ENCODE measurements around the gene PPARG.

The PPARG gene

GRCh38 chr3:12394569-12395271 lies 105.8 kb downstream of the PPARG start:
- TF ChIP-seq, protein P1, sequence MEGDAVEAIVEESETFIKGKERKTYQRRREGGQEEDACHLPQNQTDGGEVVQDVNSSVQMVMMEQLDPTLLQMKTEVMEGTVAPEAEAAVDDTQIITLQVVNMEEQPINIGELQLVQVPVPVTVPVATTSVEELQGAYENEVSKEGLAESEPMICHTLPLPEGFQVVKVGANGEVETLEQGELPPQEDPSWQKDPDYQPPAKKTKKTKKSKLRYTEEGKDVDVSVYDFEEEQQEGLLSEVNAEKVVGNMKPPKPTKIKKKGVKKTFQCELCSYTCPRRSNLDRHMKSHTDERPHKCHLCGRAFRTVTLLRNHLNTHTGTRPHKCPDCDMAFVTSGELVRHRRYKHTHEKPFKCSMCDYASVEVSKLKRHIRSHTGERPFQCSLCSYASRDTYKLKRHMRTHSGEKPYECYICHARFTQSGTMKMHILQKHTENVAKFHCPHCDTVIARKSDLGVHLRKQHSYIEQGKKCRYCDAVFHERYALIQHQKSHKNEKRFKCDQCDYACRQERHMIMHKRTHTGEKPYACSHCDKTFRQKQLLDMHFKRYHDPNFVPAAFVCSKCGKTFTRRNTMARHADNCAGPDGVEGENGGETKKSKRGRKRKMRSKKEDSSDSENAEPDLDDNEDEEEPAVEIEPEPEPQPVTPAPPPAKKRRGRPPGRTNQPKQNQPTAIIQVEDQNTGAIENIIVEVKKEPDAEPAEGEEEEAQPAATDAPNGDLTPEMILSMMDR (IDR thresholded peaks at IDR 0.05), result no peak

DNA sequence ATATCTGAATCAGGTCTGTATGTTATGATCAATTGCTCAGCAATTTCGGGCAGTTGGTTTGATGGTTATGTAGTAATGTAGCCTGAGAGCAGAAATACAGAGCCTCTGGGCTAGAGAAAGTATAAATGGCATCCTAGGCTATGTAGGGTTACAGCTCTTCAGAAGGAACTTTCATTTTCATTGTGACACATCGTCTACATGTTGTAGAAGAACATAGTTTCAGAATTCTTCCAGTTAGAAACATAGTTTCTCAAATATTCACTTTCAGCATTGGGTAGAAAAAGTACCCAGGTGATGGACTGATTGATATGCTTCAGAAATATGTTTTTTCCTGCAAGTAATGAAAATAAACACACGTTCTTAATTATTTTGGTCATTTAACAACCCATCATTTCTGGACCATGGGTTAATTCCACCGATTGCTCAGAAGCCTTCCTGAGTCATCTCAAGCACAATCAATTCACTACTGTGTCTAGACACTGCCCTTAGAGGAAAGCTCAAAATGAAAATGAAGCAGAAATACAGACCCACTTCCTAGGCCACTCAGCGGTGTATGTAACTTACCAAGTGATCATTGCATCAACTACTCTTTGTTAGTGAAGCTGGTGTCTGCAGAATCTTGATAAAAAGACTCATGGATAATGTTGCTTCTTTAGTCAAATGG lies 106.6 kb downstream of the PPARG start:
- TF ChIP-seq, protein P1 (IDR thresholded peaks at IDR 0.05), result no peak

DNA sequence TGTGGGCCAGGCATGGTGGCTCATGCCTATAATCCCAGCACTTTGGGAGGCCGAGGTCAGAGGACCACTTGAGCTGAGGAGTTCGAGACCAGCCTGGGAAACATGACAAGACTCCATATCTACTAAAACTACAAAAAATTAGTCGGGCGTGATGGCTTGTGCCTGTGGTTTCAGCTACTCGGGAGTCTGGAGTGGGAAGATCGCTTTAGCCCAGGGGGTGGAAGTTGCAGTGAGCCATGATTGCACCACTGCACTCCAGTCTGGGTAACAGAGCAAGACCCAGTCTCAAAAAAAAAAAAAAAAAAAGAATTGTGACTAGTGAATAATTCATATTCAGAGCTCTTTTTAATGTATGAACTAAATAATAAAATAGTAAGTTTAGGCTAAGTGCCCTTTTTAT lies 107.6 kb downstream of the PPARG start:
- TF ChIP-seq, protein P1 (IDR thresholded peaks at IDR 0.05), result no peak

DNA sequence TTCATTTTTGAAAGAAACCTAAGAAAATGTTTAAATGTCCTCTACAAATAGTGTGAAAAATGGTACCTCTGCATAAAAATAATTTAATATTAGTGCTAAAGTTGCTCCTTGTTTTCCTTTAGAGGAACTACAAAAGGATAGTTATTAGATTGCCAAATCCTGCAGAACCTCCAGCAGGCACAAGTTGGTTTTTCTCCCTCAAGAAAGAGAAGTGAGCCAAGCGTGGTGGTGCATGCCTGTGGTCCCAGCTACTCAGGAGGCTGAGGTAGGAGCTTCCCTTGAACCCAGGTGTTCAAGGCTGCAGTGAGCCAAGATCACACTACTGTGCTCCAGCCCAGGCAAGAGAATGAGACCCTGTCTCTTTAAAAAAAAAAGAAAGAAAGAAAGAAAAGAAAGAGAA lies 110.4 kb downstream of the PPARG start:
- TF ChIP-seq, protein P1 (IDR thresholded peaks at IDR 0.05), result no peak

DNA sequence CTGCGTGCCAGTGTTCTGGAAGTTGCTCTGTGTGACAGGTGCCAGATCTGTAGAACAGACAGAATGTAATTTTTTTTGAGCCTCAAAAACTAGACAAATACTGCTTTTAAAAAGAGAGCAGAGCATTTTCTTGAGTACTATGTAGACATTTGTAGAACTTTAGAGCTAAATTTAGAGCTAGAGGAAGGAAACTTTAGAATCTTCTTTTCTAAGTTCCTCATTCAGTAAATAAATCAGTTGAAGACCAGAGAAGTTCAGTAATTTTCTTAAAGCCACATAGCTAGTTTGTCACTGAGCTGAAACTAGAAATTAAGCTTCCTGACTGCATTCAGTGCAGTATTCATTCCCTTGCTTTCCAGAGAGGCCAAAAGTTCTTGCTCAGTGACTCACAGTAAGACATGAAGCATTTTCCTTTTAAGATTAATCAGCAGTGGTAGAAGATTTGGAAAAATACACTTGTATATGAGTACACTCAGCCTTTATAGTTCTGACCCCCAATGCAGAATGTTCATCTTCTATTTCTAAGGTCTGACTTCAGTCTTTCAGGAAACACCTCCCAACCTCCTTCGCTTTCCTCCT lies 111.8 kb downstream of the PPARG start:
- TF ChIP-seq, protein P1 (IDR thresholded peaks at IDR 0.05), result no peak

GRCh38 chr3:12401208-12401607 lies 112.3 kb downstream of the PPARG start:
- TF ChIP-seq, protein P1 (IDR thresholded peaks at IDR 0.05), result no peak

- TF ChIP-seq, protein P1 (IDR thresholded peaks at IDR 0.05), result no peak
These were observed 116.8 kb downstream of the PPARG start for GRCh38 chr3:12405432-12406272.
